Jurkat, Clone E6-1 (cell line): ENCODE data around the gene MCL1.
"Not testable (repeated sequence)": the region's sequence is repeated elsewhere in the genome, so short reads cannot be mapped to it uniquely, and the experiment has no call there.

Experiments
- DNase-seq: peaks from one replicate; pipeline ENCODE4 v3.0.0-alpha.2; 2011; ENCODE audit warnings: low read depth, low spot score
- H3K4me3 ChIP-seq: 2 replicates; pipeline ENCODE4 v1.5.1; 2011; ENCODE audit warnings: mild to moderate bottlenecking, low read length, control low read depth, moderate library complexity

Gene MCL1

DNA sequence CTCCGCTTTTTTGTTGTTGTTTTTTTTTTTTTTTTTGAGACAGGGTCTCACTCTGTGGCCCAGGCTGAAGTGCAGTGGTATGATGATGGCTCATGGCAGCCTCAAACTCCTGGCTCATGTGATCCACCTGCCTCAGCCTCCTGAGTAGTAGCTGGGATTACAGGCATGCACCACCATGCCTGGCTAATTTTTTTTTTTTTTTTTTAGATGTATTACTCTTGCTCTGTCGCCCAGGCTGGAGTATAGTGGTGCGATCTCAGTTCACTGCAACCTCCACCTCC, 26.0 kb upstream of the MCL1 start:
- not testable (repeated sequence) for H3K4me3 ChIP-seq

DNA sequence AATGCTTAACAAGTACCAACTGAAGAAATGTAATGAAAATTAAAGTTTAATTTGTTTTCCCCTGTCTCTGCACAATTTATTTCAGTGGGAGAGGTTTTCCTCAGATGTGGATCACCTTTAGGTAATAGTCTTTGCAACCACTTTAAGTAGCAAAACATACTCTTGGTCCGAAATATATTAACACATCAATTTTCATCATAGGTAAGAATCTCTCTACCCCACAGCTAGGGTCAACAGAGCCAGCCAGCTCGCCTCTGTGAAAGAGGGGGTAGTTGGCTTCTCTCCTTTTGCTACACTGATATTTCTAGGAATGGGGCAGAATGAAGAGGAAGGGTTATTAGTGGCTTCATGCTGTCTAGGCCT, 24.8 kb upstream of the MCL1 start:
- H3K4me3 ChIP-seq = no peak overlapping the region
- no peak for DNase-seq

More for the DNA sequence above, 26.0 kb upstream of the MCL1 start:
- not testable (repeated sequence) for DNase-seq

DNA sequence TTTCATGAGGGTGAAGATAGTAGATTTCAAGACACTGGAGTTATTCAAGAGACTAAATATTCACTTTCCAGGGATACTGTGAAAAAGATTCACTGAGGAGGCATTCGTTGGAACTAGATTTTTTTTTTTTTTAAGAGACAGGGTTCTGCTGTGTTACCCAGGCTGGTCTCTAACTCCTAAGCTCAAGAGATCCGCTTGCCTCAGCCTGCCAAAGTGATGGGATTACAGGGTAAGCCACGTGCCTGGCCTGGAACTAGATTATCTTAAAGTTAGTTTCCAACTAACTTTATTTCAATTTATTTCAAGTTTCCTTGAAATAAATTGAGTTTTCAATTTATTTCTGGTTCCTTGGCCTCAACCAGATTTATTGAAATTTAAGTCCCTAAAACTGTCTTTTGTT, 24.3 kb upstream of the MCL1 start:
- DNase-seq = no peak
- H3K4me3 ChIP-seq = no peak overlapping the region

DNA sequence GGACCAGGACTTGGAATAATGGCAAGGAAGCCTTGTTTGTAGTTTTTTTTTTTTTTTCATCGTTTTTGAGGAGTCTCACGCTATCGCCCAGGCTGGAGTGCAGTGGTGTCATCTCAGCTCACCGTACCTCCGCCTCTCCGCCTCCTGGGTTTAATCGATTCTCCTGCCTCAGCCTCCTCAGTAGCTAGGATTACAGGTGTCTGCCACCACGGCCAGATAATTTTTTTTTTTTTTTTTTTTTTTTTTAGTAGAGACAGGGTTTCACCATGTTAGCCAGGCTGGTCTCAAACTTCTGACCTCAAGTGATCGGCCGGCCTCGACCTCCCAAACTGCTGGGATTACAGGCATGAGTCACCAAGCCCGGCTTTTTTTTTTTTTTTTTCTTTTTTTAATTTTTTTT, 23.0 kb upstream of the MCL1 start:
- DNase-seq, H3K4me3 ChIP-seq: not testable (repeated sequence)

DNA sequence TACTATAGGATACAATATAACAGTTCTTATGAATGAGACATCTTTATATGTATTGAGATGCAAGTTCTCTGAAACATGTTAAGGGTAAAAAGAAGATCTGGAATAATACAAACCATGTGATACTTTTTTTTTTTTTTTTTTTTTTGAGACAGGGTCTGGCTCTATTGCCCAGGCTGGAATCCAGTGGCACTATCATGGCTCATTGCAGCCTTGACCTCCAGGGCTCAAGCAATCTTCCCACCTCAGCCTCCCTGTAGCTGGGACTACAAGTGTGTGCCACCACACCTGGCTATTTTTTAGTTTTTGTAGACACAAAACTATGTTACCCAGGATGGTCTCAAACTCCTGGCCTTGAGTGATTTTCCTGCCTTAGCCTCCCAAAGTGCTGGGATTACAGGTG, 22.1 kb upstream of the MCL1 start:
- no peak for DNase-seq
- no peak overlapping the region for H3K4me3 ChIP-seq

DNA sequence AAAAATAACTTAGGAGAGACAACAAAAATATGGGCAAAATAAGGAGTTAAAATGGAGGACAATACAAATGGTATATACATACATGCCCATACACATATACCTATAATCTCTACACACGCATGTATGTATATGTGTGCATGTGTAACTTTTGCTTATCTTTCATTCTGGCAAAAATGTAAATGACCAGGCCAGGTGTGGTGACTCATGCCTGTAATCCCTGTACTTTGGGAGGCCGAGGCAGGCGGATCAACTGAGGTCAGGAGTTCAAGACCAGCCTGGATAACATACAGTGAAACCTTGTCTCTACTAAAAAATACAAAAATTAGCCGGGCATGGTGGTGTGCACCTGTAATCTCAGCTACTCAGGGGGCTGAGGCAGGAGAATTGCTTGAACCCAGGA, 18.9 kb upstream of the MCL1 start:
- not testable (repeated sequence) for H3K4me3 ChIP-seq, DNase-seq

DNA sequence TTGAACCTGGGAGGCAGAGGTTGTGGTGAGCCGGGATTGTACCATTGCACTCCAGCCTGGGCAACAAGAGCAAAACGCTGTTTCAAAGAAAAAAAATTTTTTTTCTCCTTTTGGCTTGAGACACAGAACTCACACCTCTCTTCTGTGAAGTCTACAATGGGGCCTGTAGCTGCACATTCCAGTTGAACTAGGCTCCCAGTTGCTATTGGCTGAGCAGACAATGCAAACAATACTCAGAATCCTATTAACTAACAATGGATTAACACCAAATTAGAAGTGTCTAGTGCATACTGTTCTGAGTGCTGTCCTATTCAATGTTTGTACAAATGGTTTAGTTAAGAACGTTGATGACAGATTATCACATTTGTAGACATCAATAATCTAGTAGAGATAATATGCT, 17.6 kb upstream of the MCL1 start:
- DNase-seq = no peak
- H3K4me3 ChIP-seq = no peak overlapping the region

DNA sequence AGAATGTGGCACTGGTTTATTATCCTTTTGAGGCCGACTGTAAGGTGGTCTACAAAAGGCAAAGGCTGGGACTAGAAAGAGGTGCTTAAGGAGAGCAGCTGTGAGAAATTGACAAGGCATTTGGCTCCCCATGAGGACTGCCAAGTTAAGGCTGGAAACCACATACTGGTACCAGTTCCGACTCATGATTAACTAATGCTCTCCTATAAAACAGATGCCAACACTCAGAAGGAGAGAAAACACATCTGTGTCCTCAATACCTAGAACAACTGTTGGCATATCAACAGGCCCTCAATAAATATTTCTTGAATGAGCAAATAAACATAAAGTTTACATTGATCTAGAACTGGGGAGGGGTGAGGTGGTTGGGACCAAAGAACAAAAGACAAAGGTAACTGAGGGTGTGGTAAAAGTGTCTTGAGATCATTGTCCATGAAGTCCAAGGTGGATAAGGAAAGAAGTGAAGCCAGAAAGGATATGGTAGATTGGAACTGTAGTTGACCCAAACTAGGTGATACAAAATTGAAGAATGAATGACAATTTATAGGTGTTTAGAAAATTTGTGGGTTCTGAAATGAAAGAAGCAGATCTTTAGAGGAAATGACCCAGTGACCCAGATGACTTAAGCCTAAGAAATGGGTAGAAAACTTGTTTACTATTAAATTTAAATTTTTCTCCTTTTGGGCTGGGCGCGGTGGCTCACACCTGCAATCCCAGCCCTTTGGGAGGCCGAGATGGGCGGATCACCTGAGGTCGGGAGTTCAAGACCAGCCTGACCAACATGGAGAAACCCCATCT, 16.9 kb upstream of the MCL1 start:
- H3K4me3 ChIP-seq = no peak overlapping the region
- DNase-seq = no peak

DNA sequence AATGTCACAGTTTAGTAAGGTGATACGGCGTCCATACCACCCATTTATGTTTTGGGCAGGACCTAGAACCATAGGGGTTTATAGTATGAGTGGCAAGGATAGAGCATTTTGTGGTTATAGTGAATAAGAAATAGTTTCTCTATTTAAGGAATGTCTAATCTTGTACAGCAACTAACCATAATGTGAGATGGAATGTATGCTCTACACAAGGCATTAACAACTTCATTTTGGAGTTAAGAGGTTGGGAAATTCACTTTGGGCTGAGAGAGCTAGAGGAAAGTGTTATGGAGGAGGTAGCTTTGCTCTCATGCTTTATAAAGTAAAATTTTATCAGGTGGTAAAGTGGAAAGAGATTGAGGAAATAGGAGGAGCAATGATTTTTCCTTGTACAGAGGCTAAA, 3.0 kb upstream of the MCL1 start:
- no peak for DNase-seq
- no peak overlapping the region for H3K4me3 ChIP-seq

DNA sequence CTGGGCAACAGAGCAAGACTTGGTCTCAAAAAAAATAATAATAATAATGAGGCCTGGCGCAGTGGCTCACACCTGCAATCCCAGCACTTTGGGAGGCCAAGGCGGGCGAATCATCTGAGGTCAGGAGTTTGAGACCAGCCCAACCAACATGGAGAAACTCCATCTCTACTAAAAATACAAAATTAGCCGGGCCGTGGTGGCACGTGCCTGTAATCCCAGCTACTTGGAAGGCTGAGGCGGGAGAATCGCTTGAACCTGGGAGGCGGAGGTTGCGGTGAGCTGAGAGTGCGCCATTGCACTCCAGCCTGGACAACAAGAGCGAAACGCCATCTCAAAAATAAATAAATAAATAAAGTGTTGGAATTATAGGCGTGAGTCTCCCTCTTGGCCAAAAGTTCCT, 2.6 kb upstream of the MCL1 start:
- DNase-seq, H3K4me3 ChIP-seq: not testable (repeated sequence)

DNA sequence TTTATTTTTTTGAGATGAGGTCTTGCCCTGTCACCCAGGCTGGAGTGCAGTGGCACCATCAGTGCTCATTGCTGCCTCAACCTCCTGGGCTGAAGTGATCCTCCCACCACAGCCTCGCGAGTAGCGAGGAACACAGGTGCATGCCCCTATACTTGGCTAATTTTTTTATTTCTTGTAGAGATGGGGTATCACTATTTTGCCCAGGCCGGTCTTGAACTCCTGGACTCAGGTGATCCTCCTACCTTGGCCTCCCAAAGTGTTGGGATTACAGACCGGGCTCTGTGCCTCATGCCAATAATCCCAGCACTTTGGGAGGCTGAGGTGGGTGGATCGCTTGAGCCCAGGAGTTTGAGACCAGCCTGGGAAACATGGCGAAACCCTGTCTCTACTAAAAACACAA, 2.0 kb upstream of the MCL1 start:
- not testable (repeated sequence) for DNase-seq, H3K4me3 ChIP-seq

DNA sequence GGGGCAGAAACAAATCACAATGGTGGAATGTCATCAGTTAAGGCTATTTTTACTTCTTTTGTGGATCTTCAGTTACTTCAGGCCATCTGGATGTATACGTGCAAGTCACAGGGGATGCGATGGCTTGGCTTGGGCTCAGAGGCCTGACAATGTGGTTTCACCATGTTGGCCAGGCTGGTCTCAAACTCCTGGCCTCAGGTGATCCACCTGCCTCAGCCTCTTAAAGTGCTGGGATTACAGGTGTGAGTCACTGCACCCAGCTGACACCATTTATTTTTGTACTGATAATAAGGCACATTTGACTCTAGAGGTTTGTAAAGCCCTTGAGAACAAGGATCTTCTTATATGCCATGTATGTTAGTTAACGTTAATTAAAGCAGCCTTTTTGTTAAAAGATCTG, 1.6 kb upstream of the MCL1 start:
- H3K4me3 ChIP-seq = not testable (repeated sequence)

DNA sequence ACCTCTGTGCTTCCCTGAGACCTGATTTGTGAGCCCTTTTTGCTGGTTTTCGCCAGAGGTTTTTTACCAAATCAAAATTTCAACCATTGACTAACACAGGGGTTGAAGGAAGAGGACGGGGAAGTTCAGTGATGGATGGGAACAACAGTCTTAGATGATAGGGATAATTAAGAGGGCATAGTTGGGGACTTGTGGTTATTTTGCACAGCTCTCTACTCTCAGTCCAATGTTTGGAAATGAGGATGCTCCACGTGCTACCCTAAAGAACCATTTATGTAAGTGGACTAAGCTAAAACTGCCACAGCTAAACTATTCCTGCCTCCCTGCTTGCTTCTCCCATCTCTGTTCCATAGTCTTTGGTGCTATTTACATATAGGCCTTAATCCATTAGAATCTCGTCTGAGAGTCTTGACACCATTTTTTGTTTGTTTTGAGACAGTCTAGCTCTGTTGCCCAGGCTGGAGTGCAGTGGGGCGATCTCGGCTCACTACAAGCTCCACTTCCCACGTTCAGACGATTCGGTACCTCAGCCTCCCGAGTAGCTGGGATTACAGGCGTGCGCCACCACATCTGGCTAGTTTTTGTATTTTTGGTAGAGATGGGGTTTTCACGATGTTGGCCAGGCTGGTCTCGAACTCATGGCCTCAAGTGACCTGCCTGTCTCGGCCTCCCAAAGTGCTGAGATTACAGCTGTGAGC, 684 bp upstream of the MCL1 start:
- DNase-seq = no peak
- H3K4me3 ChIP-seq = peak overlapping the region; percentile 98

More for the DNA sequence above, 1.6 kb upstream of the MCL1 start:
- DNase-seq = not testable (repeated sequence)

DNA sequence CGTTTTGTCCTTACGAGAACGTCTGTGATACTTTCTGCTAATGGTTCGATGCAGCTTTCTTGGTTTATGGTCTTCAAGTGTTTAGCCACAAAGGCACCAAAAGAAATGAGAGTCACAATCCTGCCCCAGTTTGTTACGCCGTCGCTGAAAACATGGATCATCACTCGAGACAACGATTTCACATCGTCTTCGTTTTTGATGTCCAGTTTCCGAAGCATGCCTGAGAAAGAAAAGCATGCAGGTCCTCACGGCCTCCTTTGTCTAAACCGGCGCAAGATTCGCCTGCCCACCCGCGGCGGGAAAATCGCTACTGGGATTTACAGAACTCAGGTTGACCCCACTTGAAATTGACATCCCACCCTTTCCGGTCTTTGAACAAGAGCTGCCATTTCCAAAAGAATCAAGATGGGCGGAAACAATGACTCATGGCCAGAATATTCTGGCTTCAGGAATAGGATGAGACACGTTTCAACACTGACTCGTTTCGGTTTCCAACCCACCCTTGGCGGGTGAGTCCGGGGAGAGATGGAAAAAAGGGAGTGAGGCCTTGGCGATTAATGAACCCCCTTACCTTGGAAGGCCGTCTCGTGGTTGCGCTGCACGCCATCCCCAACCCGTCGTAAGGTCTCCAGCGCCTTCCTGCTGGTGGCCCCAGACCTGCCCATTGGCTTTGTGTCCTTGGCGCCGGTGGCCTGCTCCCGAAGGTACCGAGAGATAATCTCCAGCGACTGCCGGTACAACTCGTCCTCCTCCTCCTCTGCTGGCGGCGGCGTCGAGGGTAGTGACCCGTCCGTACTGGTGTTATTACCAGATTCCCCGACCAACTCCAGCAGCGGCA, 919 bp downstream of the MCL1 start:
- no peak for DNase-seq
- H3K4me3 ChIP-seq = peak overlapping the region; percentile 98

DNA sequence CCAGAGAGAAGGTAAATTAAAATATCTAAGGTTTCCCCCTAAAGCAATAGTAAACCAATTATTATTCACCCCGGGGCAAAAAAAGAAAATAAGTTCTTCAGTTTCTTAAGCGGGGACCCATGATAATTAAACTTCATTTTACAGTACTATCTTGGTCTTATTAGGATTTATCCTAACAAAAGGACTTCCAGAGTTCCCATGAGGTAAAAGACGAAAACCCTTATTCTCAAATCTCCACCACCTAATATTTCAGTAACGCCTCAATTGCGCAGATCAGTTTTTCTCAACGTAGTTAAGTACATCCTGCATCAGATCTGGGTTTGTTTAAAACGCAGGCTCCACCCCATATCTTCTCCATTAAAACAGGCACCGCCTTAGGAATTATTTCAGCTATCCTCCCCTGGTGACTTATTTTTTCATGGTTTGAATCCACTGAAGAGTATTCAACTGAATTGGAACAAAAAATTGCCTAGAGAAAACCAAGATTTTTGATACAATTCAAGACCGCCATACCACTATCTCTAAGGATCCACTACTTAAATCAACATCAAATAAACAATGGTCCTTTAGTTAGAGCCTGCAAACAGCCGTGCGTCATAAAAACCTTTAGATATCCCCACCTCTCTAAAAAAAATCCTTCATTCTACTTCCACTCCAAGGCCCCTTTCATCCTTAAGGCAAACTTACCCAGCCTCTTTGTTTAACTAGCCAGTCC, 1.7 kb downstream of the MCL1 start:
- peak overlapping the region; percentile 98 for H3K4me3 ChIP-seq
- no peak for DNase-seq

DNA sequence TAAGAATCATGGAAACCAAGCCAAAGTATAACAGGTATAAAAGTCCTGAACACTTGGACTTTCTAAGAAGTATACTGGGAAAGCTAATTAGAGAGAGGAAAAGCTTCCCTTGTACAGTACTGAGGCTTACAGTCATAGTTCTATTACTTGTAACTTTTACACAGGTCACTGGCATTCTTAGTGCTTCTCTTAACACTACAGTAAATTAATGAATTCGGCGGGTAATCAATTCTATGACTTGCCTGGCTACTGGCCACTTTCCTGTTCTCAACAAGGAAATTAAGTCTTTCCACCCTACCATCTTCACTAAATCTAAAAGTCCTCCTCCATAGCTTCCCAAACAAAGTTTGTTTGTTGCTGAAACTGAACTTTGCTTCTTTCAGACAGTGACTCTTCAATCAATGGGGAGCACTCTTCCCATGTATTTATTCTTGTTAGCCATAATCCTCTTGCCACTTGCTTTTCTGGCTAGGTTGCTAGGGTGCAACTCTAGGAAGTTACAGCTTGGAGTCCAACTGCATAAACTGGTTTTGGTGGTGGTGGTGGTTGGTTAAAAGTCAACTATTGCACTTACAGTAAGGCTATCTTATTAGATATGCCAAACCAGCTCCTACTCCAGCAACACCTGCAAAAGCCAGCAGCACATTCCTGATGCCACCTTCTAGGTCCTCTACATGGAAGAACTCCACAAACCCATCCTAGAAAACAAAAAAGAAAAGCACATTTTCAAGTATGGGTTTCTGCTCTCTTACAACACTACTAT, 2.4 kb downstream of the MCL1 start:
- no peak for DNase-seq
- peak overlapping the region; percentile 98 for H3K4me3 ChIP-seq

DNA sequence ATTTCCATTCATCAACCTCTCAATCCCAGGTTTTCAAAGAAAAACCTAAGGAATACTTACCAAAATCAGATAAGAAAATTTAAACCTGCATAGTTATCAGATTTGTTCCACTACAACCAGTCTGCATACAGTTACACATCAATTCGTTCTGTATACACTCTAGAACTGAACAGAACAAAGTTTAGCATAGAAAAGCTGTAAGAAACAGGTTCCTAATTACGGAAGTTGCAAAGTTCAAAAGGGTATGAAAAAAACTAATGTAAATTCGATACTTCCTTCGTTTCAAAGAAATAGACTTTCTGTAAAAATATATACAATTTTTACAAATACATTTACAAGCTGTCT, 3.1 kb downstream of the MCL1 start:
- no peak for DNase-seq
- no peak overlapping the region for H3K4me3 ChIP-seq

DNA sequence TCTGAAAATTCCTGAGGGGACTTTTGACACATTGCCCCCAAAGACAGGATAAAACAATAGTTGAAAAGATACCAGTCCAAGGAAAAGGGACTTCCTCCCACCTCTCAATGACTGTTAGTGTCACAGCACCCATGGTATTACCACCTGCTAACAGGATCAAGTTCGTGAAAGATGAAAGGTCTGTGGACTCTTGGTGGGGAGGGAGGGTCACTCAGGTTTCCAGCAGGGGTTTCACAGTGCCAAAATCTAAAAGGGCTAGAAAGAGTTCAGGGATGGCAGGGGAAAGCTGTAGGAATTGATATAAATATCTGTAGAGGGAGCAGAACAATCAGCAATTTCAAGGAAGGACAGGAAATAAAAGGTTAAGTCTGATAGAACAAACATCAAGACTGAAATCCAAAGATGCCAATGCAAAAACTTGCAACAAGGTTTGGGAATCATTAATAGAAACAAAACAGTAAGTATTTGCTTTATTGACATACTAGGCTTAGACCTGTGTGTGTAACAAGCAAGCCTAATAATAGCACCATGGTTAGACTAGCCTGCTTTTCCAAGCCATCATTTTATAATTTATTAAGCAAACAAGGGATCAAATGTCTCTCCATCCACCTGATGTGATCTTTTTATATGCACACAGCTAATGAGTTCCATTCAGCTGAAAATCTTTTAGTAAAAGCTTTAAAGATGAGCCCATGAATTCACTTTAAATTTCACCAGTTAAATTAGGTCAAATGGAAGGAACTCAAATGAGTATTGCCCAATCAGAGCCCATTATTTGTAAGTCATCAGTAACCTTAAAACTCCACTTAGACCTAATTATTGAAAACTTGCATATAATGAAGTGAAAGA, 3.7 kb downstream of the MCL1 start:
- no peak overlapping the region for H3K4me3 ChIP-seq
- no peak for DNase-seq
